Fibroblast of lung (primary cell): ENCODE measurements around the gene HDAC4. TPM values are rescaled to one million over a fixed set of nuclear protein-coding genes. Genes with fewer than 3 reads are reported as not detected.

ENCODE experiments used
- DNase-seq, 2 donors: peaks; one replicate each; pipeline versions ENCODE4 v3.0.0 to v3.0.0-alpha.2; 2010; ENCODE audit warnings: low read depth in 2 of 2
- H2AFZ ChIP-seq: 2 replicates; pipeline ENCODE4 v1.5.1; 2012; ENCODE audit warnings: low read length, control low read depth, inconsistent platforms
- H3K27ac ChIP-seq: 2 replicates; pipeline ENCODE4 v1.5.1; 2011; ENCODE audit warnings: low read length, control low read depth; ENCODE audit not compliant: insufficient read depth
- H3K27me3 ChIP-seq: 2 replicates; pipeline ENCODE4 v1.5.1; 2011; ENCODE audit warnings: mild to moderate bottlenecking, low read length; ENCODE audit not compliant: control insufficient read depth, insufficient read depth
- H3K36me3 ChIP-seq: 2 replicates; pipeline ENCODE4 v1.5.1; 2011; ENCODE audit warnings: low read length; ENCODE audit not compliant: control insufficient read depth, insufficient read depth
- H3K4me1 ChIP-seq: 2 replicates; pipeline ENCODE4 v1.5.1; 2011; ENCODE audit warnings: low read length; ENCODE audit not compliant: control insufficient read depth, insufficient read depth; ENCODE audit errors: extremely low read depth
- H3K4me2 ChIP-seq: 2 replicates; pipeline ENCODE4 v1.5.1; 2011; ENCODE audit warnings: low read length, control low read depth; ENCODE audit not compliant: insufficient read depth; ENCODE audit errors: extremely low read depth
- H3K4me3 ChIP-seq, 4 experiments: fragments of 200-600 bp in 1 of 4; sonication (generic) in 1 of 4; replicated peaks in 1 of 4; 2 replicates each; pipeline ENCODE4 v1.5.1; 2011 to 2016; ENCODE audit warnings: low read length in 4 of 4, low read depth in 3 of 4, mild to moderate bottlenecking in 3 of 4, control low read depth in 2 of 4, inconsistent platforms in 1 of 4, mixed read lengths in 1 of 4; ENCODE audit not compliant: insufficient read depth in 1 of 4; ENCODE audit errors: control extremely low read depth in 1 of 4
- H3K79me2 ChIP-seq: 2 replicates; pipeline ENCODE4 v1.5.1; 2012; ENCODE audit warnings: mild to moderate bottlenecking, low read length, inconsistent platforms; ENCODE audit not compliant: control insufficient read depth, insufficient read depth
- H3K9ac ChIP-seq: 2 replicates; pipeline ENCODE4 v1.5.1; 2011; ENCODE audit warnings: mild to moderate bottlenecking, low read length, control low read depth; ENCODE audit not compliant: insufficient read depth
- H3K9me3 ChIP-seq: 2 replicates; pipeline ENCODE4 v1.5.1; 2012; ENCODE audit warnings: low read depth, low read length; ENCODE audit not compliant: control insufficient read depth, insufficient read depth
- H4K20me1 ChIP-seq: 2 replicates; pipeline ENCODE4 v1.5.1; 2011; ENCODE audit warnings: low read length; ENCODE audit not compliant: control insufficient read depth, insufficient read depth; ENCODE audit errors: extremely low read depth
- EZH2 ChIP-seq: IDR thresholded peaks from 2 replicates; pipeline ENCODE4 v1.5.1; 2012; ENCODE audit warnings: low read length, control low read depth, mild to moderate bottlenecking; ENCODE audit errors: missing control alignments
- polyA plus RNA-seq, 2 donors: library from polyadenylated mRNA; depleted of rRNA in 1 of 2; stranded (reverse) in 1 of 2; unstranded in 1 of 2; fragments of >200 nt; gene quantifications; 2 replicates each; pipeline ENCODE4 v1.2.1, GENCODE V29; 2011 to 2012; ENCODE audit warnings: missing spikeins in 1 of 2
- total RNA-seq: library from RNA; depleted of rRNA; stranded (reverse); fragments of >200 nt; gene quantifications from 2 replicates; pipeline ENCODE4 v1.2.1, GENCODE V29; 2014
- TF ChIP-seq, protein P1 (sequence below), 2 donors: IDR thresholded peaks in 1 of 2; conservative IDR thresholded peaks in 1 of 2; 1 replicate in 1 of 2; 2 replicates in 1 of 2; pipeline ENCODE4 v1.5.1; 2011 to 2012; ENCODE audit warnings: low read length in 2 of 2, control low read depth in 1 of 2, inconsistent platforms in 1 of 2, low read depth in 1 of 2, mild to moderate bottlenecking in 1 of 2

Gene HDAC4
- total and polyA plus RNA-seq, 2 donors (not counting 1 experiment from before 2014, with no cell fraction given), result 7.4 to 19.8 TPM

DNA sequence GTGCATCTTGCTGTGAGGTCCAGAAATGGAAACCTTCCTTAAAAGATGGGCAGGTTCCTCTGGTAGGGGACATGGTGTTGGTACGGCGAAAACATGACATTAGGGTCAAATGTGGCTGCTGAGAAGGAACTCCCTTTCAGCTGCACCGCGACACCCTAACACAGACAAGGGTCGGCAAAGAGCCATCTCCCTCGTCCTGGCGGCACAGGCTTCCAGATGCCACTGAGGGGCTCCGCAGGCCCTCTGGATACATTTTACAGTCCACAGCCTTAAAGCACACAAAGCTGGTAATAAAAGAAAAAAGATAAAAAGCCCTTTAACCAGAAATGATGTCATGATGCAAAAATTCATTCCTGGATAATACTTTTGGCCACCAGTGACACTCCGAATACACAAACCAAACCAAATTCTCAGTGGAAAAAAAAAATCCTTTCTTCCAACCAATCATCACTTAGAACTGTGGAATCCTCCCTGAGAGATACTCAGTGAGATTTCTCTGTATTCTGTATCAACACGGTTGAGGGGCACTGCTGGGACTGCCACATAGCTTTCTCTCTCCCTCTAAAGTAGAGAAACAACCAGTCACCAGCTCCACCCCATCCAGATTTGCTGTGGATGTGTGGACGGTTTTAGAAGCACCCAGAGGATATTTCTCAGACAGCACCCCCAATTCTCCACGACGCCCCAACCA, 174.8 kb downstream of the HDAC4 start:
- peak overlapping the region; percentile 38 for H3K4me2 ChIP-seq
- peaks cover 36% of the 10 kb centered on the region for H3K4me1 ChIP-seq
- H3K9me3 ChIP-seq, result no peaks in the 10 kb centered on the region
- peak overlapping the region; percentile 48 for H3K27ac ChIP-seq
- no peaks in the 10 kb centered on the region for H4K20me1 ChIP-seq
- H3K27me3 ChIP-seq, result no peaks in the 10 kb centered on the region
- H3K36me3 ChIP-seq, result no peaks in the 10 kb centered on the region
- no peak overlapping the region for H3K4me3 ChIP-seq
- H3K9ac ChIP-seq, result peak overlapping the region; percentile 9
- TF ChIP-seq EZH2, result no peak
- TF ChIP-seq, protein P1, sequence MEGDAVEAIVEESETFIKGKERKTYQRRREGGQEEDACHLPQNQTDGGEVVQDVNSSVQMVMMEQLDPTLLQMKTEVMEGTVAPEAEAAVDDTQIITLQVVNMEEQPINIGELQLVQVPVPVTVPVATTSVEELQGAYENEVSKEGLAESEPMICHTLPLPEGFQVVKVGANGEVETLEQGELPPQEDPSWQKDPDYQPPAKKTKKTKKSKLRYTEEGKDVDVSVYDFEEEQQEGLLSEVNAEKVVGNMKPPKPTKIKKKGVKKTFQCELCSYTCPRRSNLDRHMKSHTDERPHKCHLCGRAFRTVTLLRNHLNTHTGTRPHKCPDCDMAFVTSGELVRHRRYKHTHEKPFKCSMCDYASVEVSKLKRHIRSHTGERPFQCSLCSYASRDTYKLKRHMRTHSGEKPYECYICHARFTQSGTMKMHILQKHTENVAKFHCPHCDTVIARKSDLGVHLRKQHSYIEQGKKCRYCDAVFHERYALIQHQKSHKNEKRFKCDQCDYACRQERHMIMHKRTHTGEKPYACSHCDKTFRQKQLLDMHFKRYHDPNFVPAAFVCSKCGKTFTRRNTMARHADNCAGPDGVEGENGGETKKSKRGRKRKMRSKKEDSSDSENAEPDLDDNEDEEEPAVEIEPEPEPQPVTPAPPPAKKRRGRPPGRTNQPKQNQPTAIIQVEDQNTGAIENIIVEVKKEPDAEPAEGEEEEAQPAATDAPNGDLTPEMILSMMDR (conservative IDR thresholded peaks at IDR 0.05 in 1 of 2, IDR thresholded peaks at IDR 0.05 in 1 of 2; ENCODE audit: low read depth in 1 of 2, low read length in 2 of 2), result no peak
- no peak overlapping the region for H2AFZ ChIP-seq
- peaks cover 3% of the 10 kb centered on the region for H3K79me2 ChIP-seq
- peak; percentile 69 to 81 for DNase-seq

DNA sequence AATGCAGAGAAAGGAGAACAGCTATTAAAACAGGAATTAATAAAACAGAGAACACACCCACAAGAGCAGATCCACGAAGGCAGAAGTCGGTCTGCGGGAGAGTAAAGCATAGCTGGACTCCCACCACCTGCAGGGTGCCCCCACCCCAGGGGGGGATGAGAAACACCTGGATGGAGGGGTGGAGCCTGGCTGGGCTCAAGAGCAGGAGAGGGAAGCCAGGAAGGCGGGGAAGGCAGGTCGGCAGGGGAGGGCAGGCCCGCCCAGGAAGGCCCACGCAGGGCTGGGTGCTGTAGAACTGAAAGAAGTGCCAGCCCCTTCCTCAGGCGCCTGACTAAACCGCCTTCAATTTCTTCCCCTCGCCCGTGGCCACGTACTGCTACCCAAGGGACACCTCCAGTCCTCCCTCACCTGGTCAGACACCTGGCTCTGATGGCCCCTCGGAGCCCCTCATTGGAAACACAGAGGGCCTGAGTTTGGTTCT, 175.4 kb downstream of the HDAC4 start:
- no peak overlapping the region for H3K4me3 ChIP-seq
- H3K4me2 ChIP-seq, result peak overlapping the region; percentile 38
- H3K9ac ChIP-seq, result no peak overlapping the region
- no peaks in the 10 kb centered on the region for H3K9me3 ChIP-seq
- H2AFZ ChIP-seq, result no peak overlapping the region
- no peaks in the 10 kb centered on the region for H3K36me3 ChIP-seq
- H3K27me3 ChIP-seq, result no peaks in the 10 kb centered on the region
- TF ChIP-seq, protein P1 (conservative IDR thresholded peaks at IDR 0.05 in 1 of 2, IDR thresholded peaks at IDR 0.05 in 1 of 2; ENCODE audit: low read depth in 1 of 2, low read length in 2 of 2), result no peak
- TF ChIP-seq EZH2, result no peak
- H4K20me1 ChIP-seq, result no peaks in the 10 kb centered on the region
- H3K4me1 ChIP-seq, result peaks cover 37% of the 10 kb centered on the region
- no peak for DNase-seq
- H3K79me2 ChIP-seq, result peaks cover 4% of the 10 kb centered on the region
- peak overlapping the region; percentile 48 for H3K27ac ChIP-seq

DNA sequence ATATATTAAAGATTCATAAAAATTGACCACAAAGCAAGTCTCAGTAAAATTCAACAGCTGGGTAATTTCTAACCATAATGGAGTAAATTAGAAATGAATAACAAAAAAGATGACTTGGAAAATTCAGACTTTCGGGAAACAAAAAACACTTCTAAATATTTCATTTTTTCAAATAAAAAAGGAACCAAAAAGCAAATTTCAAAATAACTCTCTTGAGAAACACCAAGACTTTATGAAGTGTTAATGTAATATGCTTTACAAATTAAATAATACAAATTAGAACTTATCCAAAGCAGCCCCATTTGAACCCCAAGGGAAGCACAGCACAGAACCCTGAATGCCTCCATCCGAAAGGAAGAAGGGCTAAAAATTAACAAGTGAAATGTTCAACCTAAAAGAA, 175.9 kb downstream of the HDAC4 start:
- peaks cover 37% of the 10 kb centered on the region for H3K4me1 ChIP-seq
- no peaks in the 10 kb centered on the region for H4K20me1 ChIP-seq
- no peaks in the 10 kb centered on the region for H3K36me3 ChIP-seq
- no peak overlapping the region for H3K4me2 ChIP-seq
- no peaks in the 10 kb centered on the region for H3K9me3 ChIP-seq
- peaks cover 4% of the 10 kb centered on the region for H3K79me2 ChIP-seq
- no peak overlapping the region for H2AFZ ChIP-seq
- no peak overlapping the region for H3K4me3 ChIP-seq
- no peaks in the 10 kb centered on the region for H3K27me3 ChIP-seq
- H3K27ac ChIP-seq, result no peak overlapping the region
- TF ChIP-seq, protein P1 (conservative IDR thresholded peaks at IDR 0.05 in 1 of 2, IDR thresholded peaks at IDR 0.05 in 1 of 2; ENCODE audit: low read depth in 1 of 2, low read length in 2 of 2), result no peak
- TF ChIP-seq EZH2, result no peak
- DNase-seq, result no peak
- no peak overlapping the region for H3K9ac ChIP-seq
